Neural cell (in vitro differentiated cells): ENCODE results near the gene HTD2.

Experiments used
- CTCF ChIP-seq: fragments of 450-650 bp; IDR thresholded peaks from 2 replicates; pipeline ENCODE4 v1.5.1; 2014; ENCODE audit warnings: antibody characterized with exemption, mild to moderate bottlenecking, moderate library complexity; ENCODE audit not compliant: poor library complexity, severe bottlenecking
- EP300 ChIP-seq: fragments of 450-650 bp; conservative IDR thresholded peaks from 2 replicates; pipeline ENCODE4 v1.6.1; 2014; ENCODE audit warnings: antibody characterized with exemption, mild to moderate bottlenecking, moderate library complexity; ENCODE audit not compliant: poor library complexity, severe bottlenecking
- EZH2 ChIP-seq: fragments of 200-600, 300-800 bp; shearing (Covaris generic), sonication (generic); IDR thresholded peaks from 2 replicates; pipeline ENCODE4 v1.6.1; 2014; ENCODE audit warnings: antibody characterized with exemption, low read length, borderline replicate concordance, mild to moderate bottlenecking; ENCODE audit not compliant: insufficient read depth, poor library complexity, severe bottlenecking
- RAD21 ChIP-seq: fragments of 450-650 bp; conservative IDR thresholded peaks from 2 replicates; pipeline ENCODE4 v1.6.1; 2014; ENCODE audit warnings: antibody characterized with exemption, mild to moderate bottlenecking, moderate library complexity
- REST ChIP-seq: IDR thresholded peaks from 2 replicates; pipeline ENCODE4 v1.6.1; 2012; ENCODE audit warnings: borderline replicate concordance

GRCh38 chr3:58269356-58269755 is 37.0 kb upstream of the HTD2 start:
- TF ChIP-seq CTCF (no peak), EP300 (no peak), RAD21 (no peak), REST (no peak), EZH2 (no peak)
